ENCODE data around the gene OSR1.

Gene OSR1

GRCh38 chr2:19357402-19358241 lies 801 bp downstream of the OSR1 start:
- DNase-seq (ENCODE audit: low read depth), result no peak

DNA sequence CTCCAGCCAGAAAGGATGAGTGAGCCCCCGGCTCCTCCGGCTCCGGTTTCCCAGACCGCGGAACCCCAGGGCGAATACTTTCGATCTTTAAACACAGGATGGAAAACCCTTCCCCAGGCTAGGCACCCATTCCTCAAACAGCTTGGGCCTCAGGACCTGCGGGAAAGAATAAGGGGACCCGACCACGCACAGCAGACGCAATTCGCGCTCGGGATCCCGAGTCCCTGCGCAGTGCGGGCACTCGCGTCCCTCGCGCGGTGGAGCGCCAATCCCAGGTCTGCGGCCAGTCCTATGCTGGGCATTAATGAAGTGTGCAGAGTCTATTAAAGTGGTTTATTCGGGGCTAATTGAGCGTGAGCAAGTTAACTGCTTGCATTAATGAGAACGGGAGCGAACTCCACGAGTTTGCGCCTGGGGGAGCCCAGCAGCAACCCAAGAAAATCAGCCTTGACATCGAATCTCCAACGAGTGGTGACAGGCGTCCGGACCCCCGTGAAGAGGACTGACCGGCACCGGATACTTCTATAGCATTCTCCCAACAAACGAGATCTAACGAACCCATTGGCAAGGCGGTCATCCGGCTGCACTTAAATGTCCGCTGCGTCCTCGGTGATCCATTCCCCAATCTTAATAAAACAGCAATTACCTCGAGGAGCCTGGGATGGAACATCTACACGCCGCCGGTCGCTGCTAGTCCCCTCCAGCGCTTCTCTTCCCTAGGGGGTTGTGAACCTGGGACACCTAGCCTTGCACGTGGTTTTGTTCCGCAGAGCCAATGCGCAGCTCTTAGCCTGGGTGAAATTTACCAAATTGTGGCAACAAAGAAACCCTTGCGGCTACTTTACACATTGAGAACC lies 1.6 kb downstream of the OSR1 start:
- no peak for DNase-seq (ENCODE audit: low read depth)

GRCh38 chr2:19355931-19356544 lies 2.4 kb downstream of the OSR1 start:
- no peak for DNase-seq (ENCODE audit: low read depth)

GRCh38 chr2:19355416-19355821 lies 3.0 kb downstream of the OSR1 start:
- DNase-seq (ENCODE audit: low read depth), result no peak

DNA sequence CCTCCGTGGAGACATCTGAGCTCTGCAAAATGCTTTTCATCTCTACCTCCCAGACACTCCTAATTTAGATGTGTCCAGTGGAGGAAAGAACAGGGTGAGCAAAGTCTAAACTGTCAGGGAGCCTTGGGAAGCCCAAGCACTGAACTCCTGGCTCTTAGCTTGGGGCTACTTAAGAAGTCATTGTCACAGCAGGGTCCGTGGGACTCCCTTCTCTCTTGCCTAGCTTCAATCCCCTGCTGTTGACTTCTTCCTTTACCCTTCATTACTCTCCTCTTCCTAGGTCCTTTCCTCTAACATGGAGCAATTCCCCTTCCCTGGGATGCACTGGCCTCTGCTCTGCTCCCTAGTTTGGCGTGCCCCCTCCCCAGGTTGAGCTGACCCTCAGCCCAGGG lies 3.4 kb downstream of the OSR1 start:
- DNase-seq (ENCODE audit: low read depth), result no peak

GRCh38 chr2:19353721-19354050 lies 4.7 kb downstream of the OSR1 start:
- no peak for DNase-seq (ENCODE audit: low read depth)

DNA sequence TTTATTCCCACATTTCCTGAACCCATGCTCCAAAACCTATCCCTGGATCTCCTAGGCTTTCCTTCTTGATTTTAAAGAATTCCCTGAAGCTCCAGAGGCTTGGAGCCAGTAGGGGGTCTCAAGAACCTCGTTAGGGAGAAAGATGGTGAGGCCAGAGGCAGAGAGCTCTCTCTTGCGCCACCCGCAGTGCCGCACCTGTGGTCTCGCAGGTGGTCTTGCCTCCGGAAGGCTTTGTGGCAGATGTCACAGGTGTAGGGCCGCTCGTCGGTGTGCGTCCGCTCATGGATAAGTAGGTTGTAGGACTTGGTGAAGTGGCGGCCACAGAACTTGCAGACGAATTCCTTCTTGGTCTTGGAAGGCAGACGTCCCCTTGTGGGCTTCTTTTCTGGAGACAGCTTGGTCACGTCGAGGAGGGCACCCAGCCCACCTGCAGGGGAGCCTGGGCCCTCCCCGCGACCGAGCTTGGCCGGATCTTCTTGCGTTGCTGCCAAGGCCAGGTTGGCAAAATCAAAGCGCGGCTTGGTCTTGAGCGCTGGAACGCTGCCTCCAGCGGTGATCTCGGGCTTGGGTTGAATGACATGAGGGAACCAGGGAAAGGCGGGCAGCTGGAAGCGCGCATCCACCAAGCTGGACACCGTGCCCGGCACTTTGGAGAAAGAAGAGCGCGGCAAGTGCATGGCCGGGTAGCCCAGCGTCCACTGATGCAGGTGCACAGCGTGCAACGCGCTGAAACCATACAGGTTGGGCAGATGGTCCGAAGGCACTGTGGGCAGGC lies 5.3 kb downstream of the OSR1 start:
- no peak for DNase-seq (ENCODE audit: low read depth)

- DNase-seq (ENCODE audit: low read depth), result no peak
These were observed 6.3 kb downstream of the OSR1 start for GRCh38 chr2:19351899-19352697.

GRCh38 chr2:19351499-19351898 lies 6.9 kb downstream of the OSR1 start:
- DNase-seq (ENCODE audit: low read depth), result no peak

- DNase-seq (ENCODE audit: low read depth), result no peak
These were observed 7.6 kb downstream of the OSR1 start for GRCh38 chr2:19350678-19351401.

- DNase-seq (ENCODE audit: low read depth), result peak; percentile 63
These were observed 8.3 kb downstream of the OSR1 start for GRCh38 chr2:19349911-19350677.

- no peak for DNase-seq (ENCODE audit: low read depth)
These were observed 9.7 kb downstream of the OSR1 start for GRCh38 chr2:19348692-19349091.

DNA sequence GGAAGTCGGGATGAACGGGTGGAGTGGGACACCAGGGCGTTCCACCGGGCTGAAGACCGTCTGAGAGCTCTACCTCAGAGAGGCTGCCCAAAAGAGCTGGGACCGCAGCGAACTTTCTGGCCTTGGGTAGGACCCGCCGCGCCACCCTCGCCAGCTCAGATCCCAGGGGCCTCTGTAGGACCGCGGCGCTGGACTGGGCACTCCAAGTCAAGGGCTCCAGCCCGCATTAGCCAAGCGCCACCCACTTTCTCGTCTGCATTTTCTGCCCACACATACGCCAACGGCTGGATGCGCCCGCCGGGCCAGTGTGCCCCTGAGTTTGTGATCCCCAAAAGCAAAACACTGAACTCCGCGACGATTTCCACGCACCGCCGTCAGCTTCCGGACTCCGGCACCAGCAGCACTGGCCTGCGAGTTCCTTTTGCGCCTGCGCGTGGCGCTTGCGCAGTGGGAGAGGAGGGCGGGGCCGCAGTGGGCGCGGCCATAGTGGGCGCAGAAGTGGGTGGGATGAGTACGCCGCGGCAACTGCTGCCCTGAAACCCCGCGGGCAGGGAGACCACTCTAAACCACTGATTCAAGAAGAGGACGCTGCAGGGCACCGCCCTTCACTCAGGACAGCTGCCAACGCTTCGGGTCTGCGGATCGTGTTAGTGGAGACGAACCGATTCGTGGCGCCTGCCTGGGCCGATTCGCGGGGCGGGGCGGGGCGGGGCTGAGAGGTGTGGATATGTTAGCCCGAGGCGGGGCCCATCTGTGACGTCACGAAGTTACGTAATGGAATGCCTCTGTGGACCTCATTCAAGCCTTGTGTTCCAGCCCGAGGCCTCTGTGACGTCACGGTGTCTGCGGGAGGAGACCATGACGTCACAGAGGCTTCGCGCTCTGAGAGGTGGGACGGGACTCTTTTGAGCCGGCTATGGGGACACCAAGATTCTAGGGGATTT lies 10.5 kb downstream of the OSR1 start:
- peak; percentile 95 for DNase-seq (ENCODE audit: low read depth)

DNA sequence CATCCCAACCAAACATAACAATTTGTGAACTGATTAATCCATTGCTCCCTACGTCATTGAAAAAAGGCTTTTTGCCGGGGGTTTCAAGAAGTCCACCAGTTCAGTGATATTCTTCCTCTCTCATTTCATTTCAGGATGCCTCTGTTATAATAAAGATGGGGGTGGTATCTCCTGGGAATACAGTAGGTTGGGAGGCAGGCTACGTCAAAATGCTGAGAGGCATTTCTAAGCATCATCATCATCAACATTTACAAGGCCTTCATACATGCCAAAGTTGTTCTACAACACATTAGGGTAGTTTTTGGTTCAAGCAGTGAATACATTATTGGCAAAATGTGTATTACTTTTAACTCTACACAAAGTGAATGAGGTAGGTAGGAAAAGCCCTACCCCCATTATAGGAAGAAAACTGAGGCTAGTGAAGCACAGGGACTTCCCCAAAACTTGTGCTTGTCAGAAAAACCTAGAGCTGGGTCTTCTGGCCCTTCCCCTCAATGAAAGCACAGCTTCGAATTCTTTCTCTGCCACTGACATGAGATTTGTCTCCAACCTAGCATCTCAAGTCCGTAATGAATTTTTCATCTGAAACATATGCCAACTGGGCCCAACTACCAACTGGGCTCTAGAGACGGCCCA lies 11.3 kb downstream of the OSR1 start:
- no peak for DNase-seq (ENCODE audit: low read depth)

- no peak for DNase-seq (ENCODE audit: low read depth)
These were observed 20.7 kb downstream of the OSR1 start for GRCh38 chr2:19337742-19338141.

DNA sequence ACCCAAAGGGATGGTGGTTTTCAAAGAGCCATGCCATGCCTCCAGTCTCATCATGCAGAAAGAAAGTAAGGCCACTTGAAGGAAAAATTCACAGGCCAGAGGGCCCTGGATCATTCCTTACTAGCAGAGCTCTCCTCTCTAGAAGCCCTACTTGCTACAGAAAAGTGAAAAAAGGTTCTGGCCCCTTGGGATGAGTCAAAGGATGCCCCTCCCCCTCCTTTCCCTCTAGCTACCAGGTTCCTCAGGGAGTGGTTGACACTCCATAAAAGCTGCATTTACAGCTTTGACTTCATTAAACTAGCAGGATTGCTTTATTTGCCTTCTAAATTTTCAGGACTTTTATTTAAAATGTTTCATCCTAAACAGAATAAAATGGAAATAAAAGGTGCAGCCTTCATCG lies 21.2 kb downstream of the OSR1 start:
- DNase-seq (ENCODE audit: low read depth), result no peak

DNA sequence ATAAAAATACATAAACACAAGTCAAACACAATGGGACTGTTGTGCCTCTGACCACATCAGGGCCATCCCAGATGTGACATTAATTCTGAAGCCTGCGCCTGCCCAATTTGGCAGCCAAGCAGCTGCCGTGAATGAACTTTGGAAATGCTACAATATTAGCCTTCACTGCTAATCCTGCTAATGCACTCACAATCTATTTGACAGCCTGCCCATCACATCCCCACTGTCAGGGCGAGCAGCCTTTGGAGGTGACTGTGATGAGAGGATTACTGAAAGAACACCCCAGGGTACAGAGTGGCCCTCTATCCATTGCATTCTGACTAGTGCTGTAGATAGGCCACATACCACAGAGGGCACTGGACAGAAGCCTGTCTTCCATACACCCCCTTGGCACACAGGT lies 21.6 kb downstream of the OSR1 start:
- DNase-seq (ENCODE audit: low read depth), result no peak

GRCh38 chr2:19332503-19332902 lies 25.9 kb downstream of the OSR1 start:
- no peak for DNase-seq (ENCODE audit: low read depth)
